ENCODE measurements around the gene C14orf180.

DNA sequence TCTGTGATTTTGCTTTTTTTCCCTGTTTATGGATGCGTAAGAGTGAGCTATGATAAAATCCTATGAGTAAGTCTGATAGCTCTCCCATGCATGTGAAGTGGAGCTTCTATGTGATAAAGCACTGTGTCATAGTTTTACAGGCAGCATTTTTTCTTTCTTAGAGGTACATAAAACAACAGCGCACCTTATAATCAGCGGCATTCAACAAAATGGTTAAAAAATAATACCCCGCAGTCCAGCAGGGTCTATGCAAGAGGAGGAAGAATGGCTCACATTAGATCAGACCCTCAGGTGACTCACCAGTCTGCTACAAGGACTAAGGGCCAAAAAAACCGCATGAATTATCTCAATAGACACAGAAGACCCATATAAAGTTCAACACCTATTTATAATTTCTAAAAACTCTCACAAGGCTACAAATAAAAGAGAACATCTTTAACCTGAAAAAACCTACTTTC is 58.0 kb downstream of the C14orf180 start:
- TF ChIP-seq MXD4 (CRISPR knock-in tag; IDR thresholded peaks at IDR 0.05; ENCODE audit: borderline replicate concordance) (no peak), SP1 (CRISPR knock-in tag; conservative IDR thresholded peaks at IDR 0.05) (no peak), ATF1 (CRISPR knock-in tag; IDR thresholded peaks at IDR 0.05) (no peak)
- TF ChIP-seq, protein P1, sequence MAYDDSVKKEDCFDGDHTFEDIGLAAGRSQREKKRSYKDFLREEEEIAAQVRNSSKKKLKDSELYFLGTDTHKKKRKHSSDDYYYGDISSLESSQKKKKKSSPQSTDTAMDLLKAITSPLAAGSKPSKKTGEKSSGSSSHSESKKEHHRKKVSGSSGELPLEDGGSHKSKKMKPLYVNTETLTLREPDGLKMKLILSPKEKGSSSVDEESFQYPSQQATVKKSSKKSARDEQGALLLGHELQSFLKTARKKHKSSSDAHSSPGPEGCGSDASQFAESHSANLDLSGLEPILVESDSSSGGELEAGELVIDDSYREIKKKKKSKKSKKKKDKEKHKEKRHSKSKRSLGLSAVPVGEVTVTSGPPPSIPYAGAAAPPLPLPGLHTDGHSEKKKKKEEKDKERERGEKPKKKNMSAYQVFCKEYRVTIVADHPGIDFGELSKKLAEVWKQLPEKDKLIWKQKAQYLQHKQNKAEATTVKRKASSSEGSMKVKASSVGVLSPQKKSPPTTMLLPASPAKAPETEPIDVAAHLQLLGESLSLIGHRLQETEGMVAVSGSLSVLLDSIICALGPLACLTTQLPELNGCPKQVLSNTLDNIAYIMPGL (CRISPR knock-in tag; IDR thresholded peaks at IDR 0.05) = no peak
- TF ChIP-seq, protein P2, sequence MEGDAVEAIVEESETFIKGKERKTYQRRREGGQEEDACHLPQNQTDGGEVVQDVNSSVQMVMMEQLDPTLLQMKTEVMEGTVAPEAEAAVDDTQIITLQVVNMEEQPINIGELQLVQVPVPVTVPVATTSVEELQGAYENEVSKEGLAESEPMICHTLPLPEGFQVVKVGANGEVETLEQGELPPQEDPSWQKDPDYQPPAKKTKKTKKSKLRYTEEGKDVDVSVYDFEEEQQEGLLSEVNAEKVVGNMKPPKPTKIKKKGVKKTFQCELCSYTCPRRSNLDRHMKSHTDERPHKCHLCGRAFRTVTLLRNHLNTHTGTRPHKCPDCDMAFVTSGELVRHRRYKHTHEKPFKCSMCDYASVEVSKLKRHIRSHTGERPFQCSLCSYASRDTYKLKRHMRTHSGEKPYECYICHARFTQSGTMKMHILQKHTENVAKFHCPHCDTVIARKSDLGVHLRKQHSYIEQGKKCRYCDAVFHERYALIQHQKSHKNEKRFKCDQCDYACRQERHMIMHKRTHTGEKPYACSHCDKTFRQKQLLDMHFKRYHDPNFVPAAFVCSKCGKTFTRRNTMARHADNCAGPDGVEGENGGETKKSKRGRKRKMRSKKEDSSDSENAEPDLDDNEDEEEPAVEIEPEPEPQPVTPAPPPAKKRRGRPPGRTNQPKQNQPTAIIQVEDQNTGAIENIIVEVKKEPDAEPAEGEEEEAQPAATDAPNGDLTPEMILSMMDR (IDR thresholded peaks at IDR 0.05) = no peak
- TF ChIP-seq, protein P3, sequence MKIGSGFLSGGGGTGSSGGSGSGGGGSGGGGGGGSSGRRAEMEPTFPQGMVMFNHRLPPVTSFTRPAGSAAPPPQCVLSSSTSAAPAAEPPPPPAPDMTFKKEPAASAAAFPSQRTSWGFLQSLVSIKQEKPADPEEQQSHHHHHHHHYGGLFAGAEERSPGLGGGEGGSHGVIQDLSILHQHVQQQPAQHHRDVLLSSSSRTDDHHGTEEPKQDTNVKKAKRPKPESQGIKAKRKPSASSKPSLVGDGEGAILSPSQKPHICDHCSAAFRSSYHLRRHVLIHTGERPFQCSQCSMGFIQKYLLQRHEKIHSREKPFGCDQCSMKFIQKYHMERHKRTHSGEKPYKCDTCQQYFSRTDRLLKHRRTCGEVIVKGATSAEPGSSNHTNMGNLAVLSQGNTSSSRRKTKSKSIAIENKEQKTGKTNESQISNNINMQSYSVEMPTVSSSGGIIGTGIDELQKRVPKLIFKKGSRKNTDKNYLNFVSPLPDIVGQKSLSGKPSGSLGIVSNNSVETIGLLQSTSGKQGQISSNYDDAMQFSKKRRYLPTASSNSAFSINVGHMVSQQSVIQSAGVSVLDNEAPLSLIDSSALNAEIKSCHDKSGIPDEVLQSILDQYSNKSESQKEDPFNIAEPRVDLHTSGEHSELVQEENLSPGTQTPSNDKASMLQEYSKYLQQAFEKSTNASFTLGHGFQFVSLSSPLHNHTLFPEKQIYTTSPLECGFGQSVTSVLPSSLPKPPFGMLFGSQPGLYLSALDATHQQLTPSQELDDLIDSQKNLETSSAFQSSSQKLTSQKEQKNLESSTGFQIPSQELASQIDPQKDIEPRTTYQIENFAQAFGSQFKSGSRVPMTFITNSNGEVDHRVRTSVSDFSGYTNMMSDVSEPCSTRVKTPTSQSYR (CRISPR knock-in tag; IDR thresholded peaks at IDR 0.05) = no peak
